GM19468 (cell line): Measurements from ENCODE around the gene SRP9.

Experiments used
- ATAC-seq: cut with Tn5 transposase; IDR thresholded peaks from one replicate; pipeline ENCODE4 v1.9.1; 2021; ENCODE audit warnings: mild to moderate bottlenecking, moderate library complexity, moderate number of reproducible peaks; ENCODE audit not compliant: unreplicated experiment; ENCODE audit errors: extremely low read depth

SRP9 gene

GRCh38 chr1:225777583-225778336, at the start of gene SRP9:
SRP9 (plus strand) TSS chr1:225777826; CDS start chr1:225777941, 115 bp downstream.
- peak; percentile 100 for ATAC-seq

DNA sequence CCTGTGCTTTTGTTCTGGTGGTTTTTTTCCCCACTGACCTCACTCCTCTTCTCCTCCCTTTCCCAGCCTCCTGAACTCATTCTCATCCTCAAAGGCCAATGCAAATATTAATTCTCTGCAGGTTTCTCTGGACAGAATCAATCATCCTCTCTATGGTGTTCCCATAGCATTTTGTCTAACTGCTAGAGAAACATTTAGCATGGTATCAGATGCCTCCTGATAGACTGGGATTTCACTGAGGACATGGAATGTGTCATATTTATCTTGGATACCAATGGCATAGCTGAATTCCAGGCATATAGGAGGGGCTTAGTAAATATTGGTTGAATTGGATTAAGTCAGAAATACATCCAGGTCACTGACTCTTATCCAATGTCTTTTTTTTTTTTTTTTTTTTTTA, 46.1 kb upstream of the SRP9 start:
- ATAC-seq = no peak

- ATAC-seq = no peak
These were observed 44.4 kb upstream of the SRP9 start for GRCh38 chr1:225733254-225733653.

DNA sequence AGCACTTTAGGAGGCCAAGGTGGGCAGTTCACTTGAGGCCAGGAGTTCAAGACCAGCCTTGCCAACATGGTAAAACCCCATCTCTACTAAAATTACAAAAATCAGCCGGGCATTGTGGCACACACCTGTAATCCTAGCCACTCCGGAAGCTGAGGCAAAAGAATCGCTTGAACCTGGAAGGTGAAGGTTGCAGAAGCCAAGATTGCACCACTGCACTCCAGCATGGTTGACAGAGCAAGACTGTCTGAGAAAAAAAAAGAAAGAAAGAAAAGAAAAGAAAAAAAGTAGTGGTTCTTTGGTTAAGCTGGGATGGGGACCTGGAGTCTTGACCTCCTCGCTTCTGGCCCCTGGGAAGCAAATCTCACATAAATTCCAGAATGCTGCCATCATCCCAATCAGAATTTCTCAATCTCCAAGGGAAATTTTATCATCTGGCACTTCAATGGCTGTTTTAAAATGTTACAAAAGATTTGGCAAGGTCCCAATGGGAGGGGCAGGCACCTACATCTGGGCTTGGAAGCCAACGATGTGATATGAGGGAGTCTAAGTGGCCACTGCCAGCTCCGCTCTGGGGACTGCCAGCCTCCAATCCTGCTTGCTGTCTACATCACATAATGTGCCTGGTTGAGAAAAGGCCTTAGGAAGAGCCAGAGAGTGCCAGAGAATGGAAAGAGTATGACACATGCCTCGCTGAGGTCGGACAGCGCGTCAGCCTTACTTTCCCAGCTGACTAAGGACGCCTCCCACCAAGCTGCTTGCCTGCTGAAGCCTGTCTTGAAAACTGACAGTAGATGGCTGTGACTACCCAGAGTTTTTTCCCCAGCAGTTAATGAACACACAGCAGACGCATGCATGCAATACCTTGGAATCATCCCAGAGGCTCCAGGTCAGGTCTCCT, 42.1 kb upstream of the SRP9 start:
- no peak for ATAC-seq

- no peak for ATAC-seq
These were observed 41.1 kb upstream of the SRP9 start for GRCh38 chr1:225736437-225737098.

DNA sequence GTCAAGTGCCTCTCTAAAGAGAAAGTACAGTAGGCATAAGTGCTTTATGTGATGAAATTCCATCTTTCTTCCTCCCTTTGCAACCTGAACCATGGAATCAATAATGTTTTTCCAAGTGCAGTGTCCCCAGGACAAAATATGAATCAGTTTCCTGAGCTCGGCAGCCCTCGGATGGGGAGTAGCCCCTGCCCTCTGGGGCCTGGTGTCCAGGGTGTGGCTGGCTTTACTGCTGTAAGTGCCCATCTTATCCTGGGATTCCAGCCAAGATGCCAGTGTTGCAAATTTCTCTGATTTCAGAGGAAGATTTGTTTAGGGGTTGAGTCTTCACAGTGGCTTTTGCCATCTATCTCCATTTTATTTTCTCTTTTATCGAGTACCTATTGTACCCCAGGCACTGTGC, 40.5 kb upstream of the SRP9 start:
- no peak for ATAC-seq

DNA sequence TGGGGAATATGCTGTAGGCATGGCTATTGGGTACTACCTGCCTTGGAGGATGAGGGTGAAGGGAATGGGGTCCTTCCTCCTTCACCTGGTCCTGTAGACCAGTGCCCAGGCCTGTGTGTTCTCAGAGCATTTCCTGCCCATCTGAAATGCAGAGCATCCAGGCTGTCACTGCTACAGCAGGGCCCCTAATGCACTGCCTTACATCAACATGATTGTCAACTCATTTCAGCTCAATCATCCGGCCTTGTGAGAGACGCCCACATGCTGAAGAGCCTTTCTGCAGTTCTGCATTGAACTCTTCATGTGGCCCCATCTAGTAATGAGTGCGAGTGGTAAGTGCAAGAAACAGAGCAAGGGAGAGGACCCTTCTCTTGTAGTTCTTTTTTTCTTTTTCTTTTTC, 39.8 kb upstream of the SRP9 start:
- no peak for ATAC-seq

DNA sequence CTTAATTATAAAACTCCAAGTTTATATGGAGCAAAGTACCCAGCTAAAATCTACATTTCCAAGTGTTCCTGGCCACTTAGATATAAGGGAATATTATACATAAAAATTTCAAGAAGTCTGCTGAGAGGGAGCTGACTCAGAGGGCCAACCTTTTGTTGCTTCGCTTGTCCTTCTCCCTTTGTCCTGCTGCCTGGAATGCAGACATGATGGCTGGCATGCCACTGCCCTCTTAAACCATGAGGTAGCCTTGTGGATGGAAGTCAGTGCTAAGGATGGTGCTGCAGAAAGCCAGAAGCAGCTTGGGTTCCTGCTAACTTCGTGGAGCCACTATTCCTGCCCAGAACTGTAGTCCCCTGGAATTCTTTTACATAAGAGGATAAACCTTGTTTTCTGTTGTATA, 38.9 kb upstream of the SRP9 start:
- no peak for ATAC-seq

DNA sequence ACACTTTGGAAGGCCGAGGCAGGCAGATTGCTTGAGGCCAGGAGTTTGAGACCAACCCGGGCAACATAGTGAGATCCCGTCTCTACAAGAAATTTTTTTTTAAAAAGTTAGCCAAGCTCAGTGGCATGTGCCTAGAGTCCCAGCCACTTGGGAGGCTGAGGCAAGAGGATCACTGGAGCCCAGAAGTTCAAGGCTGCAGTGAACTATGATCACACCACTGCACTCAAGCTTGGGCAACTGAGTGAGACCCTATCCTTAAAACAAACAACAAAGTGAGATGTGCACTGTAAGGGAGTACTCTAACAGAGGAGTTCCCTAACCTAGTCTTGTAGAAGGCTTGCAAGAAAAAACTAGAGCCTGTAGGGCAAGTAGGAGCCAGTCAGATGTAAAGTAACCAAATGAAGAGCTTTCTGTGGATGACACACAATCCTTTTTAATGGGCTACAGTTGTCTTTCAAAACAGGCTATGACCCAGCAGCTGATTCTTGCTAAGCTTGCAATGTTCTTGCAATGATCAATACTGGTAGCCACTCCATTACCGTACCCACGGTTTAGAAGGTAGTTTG, 38.0 kb upstream of the SRP9 start:
- no peak for ATAC-seq

- no peak for ATAC-seq
These were observed 32.9 kb upstream of the SRP9 start for GRCh38 chr1:225744745-225745144.

DNA sequence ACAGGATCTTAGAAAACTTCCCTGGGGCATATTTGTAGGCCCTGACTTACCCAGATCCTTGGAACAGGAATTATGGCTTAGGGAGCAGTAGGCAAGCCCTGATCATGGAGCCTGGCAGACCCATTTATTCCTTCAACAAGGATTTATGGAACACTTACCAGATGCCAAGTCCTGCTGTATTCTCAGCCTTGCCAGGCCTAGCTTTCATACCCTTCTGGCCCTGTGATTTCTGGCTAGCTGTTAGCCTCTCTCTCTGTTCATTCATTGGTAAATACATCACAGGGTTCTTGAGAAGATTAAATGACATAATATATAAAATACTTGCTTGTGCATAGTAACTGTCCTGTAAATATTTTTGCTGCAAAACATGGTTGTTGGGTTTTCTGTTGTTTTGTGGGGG, 32.4 kb upstream of the SRP9 start:
- ATAC-seq = no peak

DNA sequence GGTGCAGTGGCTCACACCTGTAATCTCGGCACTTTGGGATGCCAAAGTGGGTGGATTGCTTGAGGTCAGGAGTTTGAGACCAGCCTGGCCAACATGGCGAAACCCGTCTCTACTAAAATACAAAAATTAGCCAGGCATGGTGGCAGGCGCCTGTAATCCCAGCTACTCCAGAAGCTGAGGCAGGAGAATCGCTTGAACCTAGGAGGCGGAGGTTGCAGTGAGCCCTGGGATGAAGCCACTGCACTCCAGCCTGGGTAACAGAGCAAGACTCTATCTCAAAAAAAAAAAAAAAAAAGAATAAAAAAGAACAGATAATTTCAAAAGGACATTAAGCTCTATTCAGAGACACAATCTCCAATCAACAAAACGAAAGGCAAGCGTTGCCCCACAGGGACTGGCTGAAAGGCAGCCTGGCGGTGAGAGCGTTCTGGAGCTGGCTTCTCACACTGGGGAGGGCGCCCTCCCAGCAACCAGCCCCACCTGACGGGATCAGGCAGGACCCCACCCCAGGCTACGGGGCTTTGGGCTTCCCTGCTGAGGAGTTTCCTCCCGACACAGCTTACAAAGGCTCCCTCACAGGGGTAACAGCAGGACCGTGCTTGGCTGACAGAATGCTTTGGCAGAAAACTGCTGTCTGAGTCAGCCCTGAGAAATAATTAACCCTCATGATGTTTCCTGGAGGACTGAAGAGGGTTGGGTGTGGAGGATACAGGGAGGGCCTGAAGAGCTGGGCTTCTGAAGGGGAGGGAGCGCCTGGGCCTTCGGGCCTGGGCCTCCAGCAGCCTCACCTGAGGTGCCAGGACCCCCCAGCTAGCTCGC, 31.1 kb upstream of the SRP9 start:
- no peak for ATAC-seq

DNA sequence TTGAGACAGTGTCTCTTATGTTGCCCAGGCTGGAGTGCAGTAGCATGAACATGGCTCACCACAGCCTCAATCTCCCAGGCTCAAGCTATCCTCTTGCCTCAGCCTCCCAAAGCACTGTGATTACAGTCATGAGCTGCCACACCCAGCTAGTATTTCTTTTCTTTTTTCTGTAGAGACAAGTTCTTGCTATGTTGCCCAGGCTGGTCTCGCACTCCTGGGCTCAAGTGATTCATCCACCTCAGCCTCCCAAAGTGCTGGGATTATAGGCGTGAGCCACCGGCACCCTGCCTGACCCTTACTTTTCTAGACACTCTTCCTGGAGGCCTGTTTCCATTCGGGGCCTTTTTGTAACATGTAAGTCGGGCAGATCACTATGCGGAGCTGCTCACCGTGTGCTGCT, 30.1 kb upstream of the SRP9 start:
- no peak for ATAC-seq

DNA sequence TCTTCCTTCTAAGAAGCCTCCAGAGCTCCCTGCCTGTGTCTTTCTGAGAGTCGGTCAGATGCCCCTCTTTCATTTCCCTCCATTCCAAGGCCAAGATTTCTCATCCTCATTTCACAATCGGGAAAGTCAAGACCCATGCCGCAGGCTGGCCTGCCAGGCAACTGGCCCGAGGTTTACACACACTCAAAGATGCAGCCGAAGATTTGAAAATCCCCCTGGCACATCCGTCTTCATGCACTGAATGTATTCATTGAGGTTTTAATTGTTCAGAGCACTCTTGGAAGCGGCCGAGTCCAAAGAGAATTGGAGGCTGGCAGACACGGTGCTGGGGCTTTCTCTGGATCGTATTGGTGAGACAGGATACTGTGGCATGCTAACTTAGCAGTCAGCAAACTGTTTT, 29.1 kb upstream of the SRP9 start:
- no peak for ATAC-seq

- ATAC-seq = no peak
These were observed 27.9 kb upstream of the SRP9 start for GRCh38 chr1:225749706-225750105.

GRCh38 chr1:225750420-225750819, 27.2 kb upstream of the SRP9 start:
- ATAC-seq = no peak

DNA sequence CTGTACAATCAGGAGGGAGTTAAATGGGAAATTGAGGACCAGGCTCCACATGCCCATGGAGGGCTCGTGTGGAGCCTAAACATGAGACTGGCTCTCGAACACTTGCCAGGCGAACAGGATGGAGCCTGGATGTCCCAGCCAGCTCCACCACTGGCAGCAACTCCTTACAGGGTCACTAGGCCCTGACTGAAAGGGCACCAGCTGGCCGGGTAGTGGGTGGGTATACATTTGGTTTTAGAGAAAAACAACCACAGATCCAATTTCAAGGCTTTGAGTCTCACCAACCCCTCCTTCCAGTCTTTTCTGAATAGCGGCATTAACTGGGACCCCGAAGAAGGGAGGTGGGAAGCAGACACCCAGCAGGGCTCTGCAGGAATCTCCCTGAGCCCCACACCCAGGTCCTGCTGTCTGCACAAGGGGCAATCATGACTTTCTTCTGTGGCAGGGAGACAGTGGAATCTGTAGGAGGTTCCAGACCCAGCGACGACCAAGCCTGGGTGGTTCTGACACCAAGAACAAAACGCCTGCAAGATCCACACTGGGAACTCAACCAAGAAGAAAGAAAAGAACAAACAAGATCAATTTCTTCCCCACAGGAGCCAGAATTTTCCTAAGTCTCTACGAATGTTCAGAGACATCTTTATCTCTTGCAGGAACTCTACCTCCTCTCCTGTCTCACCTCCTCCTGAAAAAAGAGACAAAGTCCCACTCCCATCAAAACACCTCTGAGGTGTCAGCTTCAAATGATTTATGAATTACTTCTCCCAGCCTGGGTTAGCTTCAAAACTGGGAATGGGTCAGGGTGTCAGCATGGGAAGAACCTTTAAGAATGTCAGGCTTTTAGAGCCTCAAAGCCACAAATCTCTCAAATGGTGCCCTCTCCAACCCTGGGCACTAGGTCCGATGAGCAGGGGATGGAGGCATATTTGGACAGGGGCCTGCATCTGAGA, 26.5 kb upstream of the SRP9 start:
- ATAC-seq = no peak

GRCh38 chr1:225752245-225752644, 25.4 kb upstream of the SRP9 start:
- ATAC-seq = no peak
